Activated naive CD4-positive, alpha-beta T cell treated with anti-CD3 and anti-CD28 coated beads for 36 hours (primary cell): ENCODE measurements around the gene HSPB1. TPM values are rescaled to one million over a fixed set of nuclear protein-coding genes. Genes with fewer than 3 reads are reported as not detected.

ENCODE experiments used
- CTCF ChIA-PET: fragments of 350-600 bp; sonication (Branson Sonifier 250); formaldehyde crosslinking; loops from one replicate; lab custom pipeline; 2021; ENCODE audit warnings: antibody characterized with exemption; lab: Charles Lee
- DNase-seq: peaks from one replicate; pipeline ENCODE4 v3.0.0-alpha.2; 2020
- H3K27ac Mint-ChIP-seq: one replicate; pipeline ENCODE4 v1.8.0; 2021; ENCODE audit warnings: mild to moderate bottlenecking, mixed read lengths
- H3K27me3 Mint-ChIP-seq: one replicate; pipeline ENCODE4 v1.8.0; 2021; ENCODE audit warnings: low read depth, mixed read lengths
- H3K36me3 Mint-ChIP-seq: one replicate; pipeline ENCODE4 v1.8.0; 2021; ENCODE audit warnings: low read depth, mixed read lengths
- H3K4me1 Mint-ChIP-seq: one replicate; pipeline ENCODE4 v1.8.0; 2021; ENCODE audit warnings: low read depth, mixed read lengths
- H3K4me3 Mint-ChIP-seq: one replicate; pipeline ENCODE4 v1.8.0; 2021; ENCODE audit warnings: mild to moderate bottlenecking, moderate library complexity, mixed read lengths
- H3K9me3 Mint-ChIP-seq: one replicate; pipeline ENCODE4 v1.8.0; 2021; ENCODE audit warnings: mixed read lengths
- intact Hi-C: fragments of 100-400 bp; cut with micrococcal nuclease; formaldehyde crosslinking; loops from one replicate; pipeline ENCODE4 v1.15.1; 2023
- total RNA-seq, 2 experiments: library from RNA; stranded (reverse); gene quantifications; one replicate each; pipeline ENCODE4 v1.2.3, GENCODE V29; 2021

The HSPB1 gene
- 100 to 1,000 TPM; 106 to 115 TPM for total RNA-seq

DNA sequence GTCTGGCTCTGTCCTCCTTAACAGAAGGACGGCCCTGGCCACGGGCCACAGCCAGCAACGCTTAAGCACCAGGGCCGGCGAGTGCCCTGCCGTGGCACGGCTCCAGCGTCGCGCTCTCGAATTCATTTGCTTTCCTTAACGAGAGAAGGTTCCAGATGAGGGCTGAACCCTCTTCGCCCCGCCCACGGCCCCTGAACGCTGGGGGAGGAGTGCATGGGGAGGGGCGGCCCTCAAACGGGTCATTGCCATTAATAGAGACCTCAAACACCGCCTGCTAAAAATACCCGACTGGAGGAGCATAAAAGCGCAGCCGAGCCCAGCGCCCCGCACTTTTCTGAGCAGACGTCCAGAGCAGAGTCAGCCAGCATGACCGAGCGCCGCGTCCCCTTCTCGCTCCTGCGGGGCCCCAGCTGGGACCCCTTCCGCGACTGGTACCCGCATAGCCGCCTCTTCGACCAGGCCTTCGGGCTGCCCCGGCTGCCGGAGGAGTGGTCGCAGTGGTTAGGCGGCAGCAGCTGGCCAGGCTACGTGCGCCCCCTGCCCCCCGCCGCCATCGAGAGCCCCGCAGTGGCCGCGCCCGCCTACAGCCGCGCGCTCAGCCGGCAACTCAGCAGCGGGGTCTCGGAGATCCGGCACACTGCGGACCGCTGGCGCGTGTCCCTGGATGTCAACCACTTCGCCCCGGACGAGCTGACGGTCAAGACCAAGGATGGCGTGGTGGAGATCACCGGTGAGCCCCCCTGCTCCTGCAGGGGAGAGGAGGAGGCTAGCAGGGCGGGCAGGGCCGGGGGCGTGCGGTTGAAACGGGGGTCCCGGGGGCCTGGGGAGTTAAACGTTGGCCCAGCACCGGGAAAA lies at the start of gene HSPB1:
Gene HSPB1, plus strand, starts transcription at position 327 of the 855 bp plus-strand sequence. Its CDS starts 40 bp downstream, at position 367.
- H3K4me1 Mint-ChIP-seq: peaks cover 16% of the 10 kb centered on the region
- H3K27me3 Mint-ChIP-seq: peaks cover 6% of the 10 kb centered on the region
- H3K9me3 Mint-ChIP-seq: no peaks in the 10 kb centered on the region
- H3K4me3 Mint-ChIP-seq: peak within 1 kb of the TSS; percentile 87
- CTCF ChIA-PET: interaction anchor here (0.7 to 4.7 kb wide), 6 partner anchors 9 to 124 kb away, joined by 3 to 21 read pairs (median 4); no protein-coding TSS in a partner anchor
- peak; percentile 64 for DNase-seq
- H3K36me3 Mint-ChIP-seq: no peaks in the 10 kb centered on the region
- intact Hi-C loops: loop anchor here (1.0 kb wide), 3 partner anchors 11 to 16 kb away; no protein-coding TSS in a partner anchor
- peak within 1 kb of the TSS; percentile 86 for H3K27ac Mint-ChIP-seq

GRCh38 chr7:76254781-76255180 lies 47.7 kb upstream of the HSPB1 start:
- no peaks in the 10 kb centered on the region for H3K9me3 Mint-ChIP-seq
- CTCF ChIA-PET: interaction anchor here (1.3 kb wide), 1 partner anchor 36 kb away, joined by 3 read pairs; no protein-coding TSS in a partner anchor

DNA sequence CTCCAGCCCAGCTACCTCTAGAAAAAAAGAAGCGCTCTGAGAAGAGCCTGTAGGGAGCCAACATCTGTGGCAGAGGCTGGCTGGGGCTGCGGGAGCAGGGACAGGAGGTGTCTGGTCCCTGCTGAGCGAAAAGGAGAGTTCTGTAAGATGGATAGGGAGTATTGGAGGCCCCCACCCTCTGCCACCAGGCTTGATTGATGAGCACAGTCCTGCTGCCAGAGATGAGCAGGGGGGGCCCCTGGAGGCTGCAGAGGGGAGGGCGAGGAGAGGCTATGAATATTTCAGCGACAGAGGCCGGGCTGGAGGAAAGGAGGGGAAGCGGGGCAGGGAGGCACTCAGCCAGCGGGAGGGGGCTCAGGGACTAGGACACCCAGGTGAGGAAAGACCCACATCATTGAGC lies 44.5 kb upstream of the HSPB1 start:
- intact Hi-C loops: no loop called here
- Mint-ChIP-seq H3K36me3 (no peaks in the 10 kb centered on the region), H3K4me3 (no peak overlapping the region), H3K27me3 (peaks cover 23% of the 10 kb centered on the region), H3K27ac (no peak overlapping the region), H3K4me1 (peaks cover 2% of the 10 kb centered on the region), H3K9me3 (no peaks in the 10 kb centered on the region)
- no peak for DNase-seq
- CTCF ChIA-PET: no interaction called here

More at GRCh38 chr7:76254781-76255180, 47.7 kb upstream of the HSPB1 start:
- Mint-ChIP-seq H3K4me3 (no peak overlapping the region), H3K27ac (no peak overlapping the region), H3K4me1 (no peaks in the 10 kb centered on the region), H3K27me3 (peaks cover 15% of the 10 kb centered on the region), H3K36me3 (no peaks in the 10 kb centered on the region)
- no peak for DNase-seq
- intact Hi-C loops: no loop called here

- CTCF ChIA-PET: interaction anchor here (1.0 kb wide), 1 partner anchor 11 kb away, joined by 4 read pairs; no protein-coding TSS in a partner anchor
- Mint-ChIP-seq H3K27ac (no peak overlapping the region), H3K27me3 (peaks cover 23% of the 10 kb centered on the region), H3K9me3 (no peaks in the 10 kb centered on the region), H3K4me1 (peaks cover 2% of the 10 kb centered on the region), H3K4me3 (no peak overlapping the region), H3K36me3 (no peaks in the 10 kb centered on the region)
- intact Hi-C loops: loop anchor here (1.0 to 10.0 kb wide), 6 partner anchors 24 to 385 kb away; partner anchors contain the start of genes RHBDD2, SRRM3 and YWHAG
- no peak for DNase-seq
Observed at GRCh38 chr7:76259124-76260093, 43.1 kb upstream of the HSPB1 start.

DNA sequence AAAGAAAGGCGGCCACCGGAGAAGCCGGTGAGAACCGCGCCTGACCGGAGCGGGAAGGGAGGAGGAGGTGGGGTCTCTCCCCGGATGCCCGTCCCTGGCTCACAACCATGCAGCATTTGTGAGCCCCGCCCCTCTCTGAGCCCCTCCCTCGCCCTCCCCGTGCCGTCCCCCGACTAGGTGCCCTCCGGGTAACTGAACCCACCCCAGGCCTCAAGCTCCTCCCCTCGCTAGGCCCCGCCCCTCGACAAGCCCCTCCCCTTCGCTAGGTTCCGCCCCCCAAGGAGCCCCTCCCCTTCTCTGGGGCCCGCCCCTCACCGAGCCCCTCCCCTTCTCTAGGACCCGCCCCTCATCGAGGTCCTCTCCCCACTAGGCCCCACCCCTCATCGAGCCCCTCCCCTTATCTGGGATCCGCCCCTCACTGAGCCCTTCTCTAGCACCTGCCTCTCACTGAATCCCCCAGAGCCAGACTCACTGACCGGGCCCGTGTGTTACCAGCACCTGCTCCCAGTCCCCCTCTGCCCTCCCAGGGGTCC lies 42.2 kb upstream of the HSPB1 start:
- no peak overlapping the region for H3K4me3 Mint-ChIP-seq
- H3K27me3 Mint-ChIP-seq: peaks cover 23% of the 10 kb centered on the region
- no peaks in the 10 kb centered on the region for H3K9me3 Mint-ChIP-seq
- no peaks in the 10 kb centered on the region for H3K36me3 Mint-ChIP-seq
- CTCF ChIA-PET: interaction anchor here (1.0 to 5.2 kb wide), 2 partner anchors 10 to 82 kb away, joined by 4 to 42 read pairs; no protein-coding TSS in a partner anchor
- peaks cover 2% of the 10 kb centered on the region for H3K4me1 Mint-ChIP-seq
- H3K27ac Mint-ChIP-seq: no peak overlapping the region
- DNase-seq: peak; percentile 62
- intact Hi-C loops: loop anchor here (1.0 to 10.0 kb wide), 6 partner anchors 25 to 385 kb away; partner anchors contain the start of genes RHBDD2, SRRM3 and YWHAG

DNA sequence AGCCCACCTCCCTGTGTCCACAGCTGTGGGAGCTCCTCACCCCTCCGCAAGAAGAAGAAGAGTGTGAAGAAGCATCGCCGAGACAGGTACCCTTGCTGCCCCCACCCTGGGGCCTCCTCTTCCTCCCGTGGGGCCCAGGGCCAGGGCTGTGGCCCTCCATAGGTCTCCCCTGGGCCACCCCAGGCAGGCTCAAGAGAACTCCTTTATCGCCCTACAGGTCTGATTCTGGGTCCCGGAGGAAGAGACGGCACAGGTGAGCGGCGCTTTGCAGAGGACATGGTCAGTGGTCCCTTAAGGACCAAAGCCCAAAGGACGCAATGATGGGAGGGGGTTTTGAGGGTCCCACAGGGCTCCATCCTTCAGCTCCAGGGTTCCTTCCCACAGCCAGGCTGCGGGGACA lies 41.1 kb upstream of the HSPB1 start:
- DNase-seq: no peak
- peaks cover 2% of the 10 kb centered on the region for H3K4me1 Mint-ChIP-seq
- CTCF ChIA-PET: interaction anchor here (0.6 to 5.2 kb wide), 3 partner anchors 52 to 101 kb away, joined by 4 to 42 read pairs (median 4); no protein-coding TSS in a partner anchor
- H3K27ac Mint-ChIP-seq: no peak overlapping the region
- H3K36me3 Mint-ChIP-seq: no peaks in the 10 kb centered on the region
- H3K27me3 Mint-ChIP-seq: peaks cover 20% of the 10 kb centered on the region
- H3K9me3 Mint-ChIP-seq: no peaks in the 10 kb centered on the region
- H3K4me3 Mint-ChIP-seq: no peak overlapping the region
- intact Hi-C loops: loop anchor here (2.0 to 10.0 kb wide), 4 partner anchors 61 to 387 kb away; partner anchors contain the start of genes RHBDD2, SRRM3 and YWHAG

DNA sequence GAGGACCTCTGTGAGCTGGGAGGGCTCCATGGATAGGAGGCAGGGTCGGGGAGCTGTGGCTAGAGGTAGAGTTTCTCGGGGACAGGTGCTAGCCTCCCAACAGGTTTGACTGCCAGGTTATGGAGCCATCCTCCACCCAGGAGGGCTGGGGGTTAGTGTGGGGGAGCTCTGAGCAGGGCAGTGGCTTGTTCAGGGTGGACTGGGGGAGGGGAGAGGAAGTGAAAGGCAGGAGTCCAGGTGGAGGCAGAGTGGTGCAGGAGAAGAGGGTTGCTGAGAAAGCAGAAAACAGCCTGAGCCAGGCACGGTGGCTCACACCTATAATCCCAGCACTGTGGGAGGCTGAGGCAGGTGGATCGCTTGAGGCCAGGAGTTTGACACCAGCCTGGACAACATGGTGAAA lies 40.5 kb upstream of the HSPB1 start:
- intact Hi-C loops: loop anchor here (2.0 to 10.0 kb wide), 4 partner anchors 61 to 387 kb away; partner anchors contain the start of genes RHBDD2, SRRM3 and YWHAG
- no peak overlapping the region for H3K4me3 Mint-ChIP-seq
- peaks cover 2% of the 10 kb centered on the region for H3K4me1 Mint-ChIP-seq
- no peaks in the 10 kb centered on the region for H3K9me3 Mint-ChIP-seq
- no peaks in the 10 kb centered on the region for H3K36me3 Mint-ChIP-seq
- CTCF ChIA-PET: interaction anchor here (0.7 to 5.2 kb wide), 10 partner anchors 12 to 213 kb away, joined by 3 to 42 read pairs (median 6); partner anchors contain the start of gene MDH2
- no peak for DNase-seq
- no peak overlapping the region for H3K27ac Mint-ChIP-seq
- peaks cover 21% of the 10 kb centered on the region for H3K27me3 Mint-ChIP-seq

- no peaks in the 10 kb centered on the region for H3K9me3 Mint-ChIP-seq
- intact Hi-C loops: loop anchor here (1.0 to 10.0 kb wide), 5 partner anchors 51 to 388 kb away; partner anchors contain the start of genes RHBDD2 and YWHAG
- peaks cover 21% of the 10 kb centered on the region for H3K27me3 Mint-ChIP-seq
- no peaks in the 10 kb centered on the region for H3K36me3 Mint-ChIP-seq
- peaks cover 4% of the 10 kb centered on the region for H3K4me1 Mint-ChIP-seq
- no peak overlapping the region for H3K4me3 Mint-ChIP-seq
- CTCF ChIA-PET: interaction anchor here (0.6 to 5.2 kb wide), 19 partner anchors 11 to 398 kb away, joined by 3 to 42 read pairs (median 4); partner anchors contain the start of gene MDH2
- no peak overlapping the region for H3K27ac Mint-ChIP-seq
- peak; percentile 60 for DNase-seq
Observed at GRCh38 chr7:76262683-76263402, 39.6 kb upstream of the HSPB1 start.

GRCh38 chr7:76265299-76265698 lies 37.2 kb upstream of the HSPB1 start:
- Mint-ChIP-seq H3K27ac (no peak overlapping the region), H3K4me3 (no peak overlapping the region), H3K9me3 (no peaks in the 10 kb centered on the region), H3K36me3 (no peaks in the 10 kb centered on the region), H3K27me3 (peaks cover 24% of the 10 kb centered on the region), H3K4me1 (peaks cover 6% of the 10 kb centered on the region)
- CTCF ChIA-PET: interaction anchor here (0.6 to 5.2 kb wide), 4 partner anchors 36 to 87 kb away, joined by 3 to 42 read pairs (median 13); no protein-coding TSS in a partner anchor
- no peak for DNase-seq
- intact Hi-C loops: loop anchor here (10.0 kb wide), 1 partner anchor 390 kb away; the partner anchor contains the start of gene RHBDD2

DNA sequence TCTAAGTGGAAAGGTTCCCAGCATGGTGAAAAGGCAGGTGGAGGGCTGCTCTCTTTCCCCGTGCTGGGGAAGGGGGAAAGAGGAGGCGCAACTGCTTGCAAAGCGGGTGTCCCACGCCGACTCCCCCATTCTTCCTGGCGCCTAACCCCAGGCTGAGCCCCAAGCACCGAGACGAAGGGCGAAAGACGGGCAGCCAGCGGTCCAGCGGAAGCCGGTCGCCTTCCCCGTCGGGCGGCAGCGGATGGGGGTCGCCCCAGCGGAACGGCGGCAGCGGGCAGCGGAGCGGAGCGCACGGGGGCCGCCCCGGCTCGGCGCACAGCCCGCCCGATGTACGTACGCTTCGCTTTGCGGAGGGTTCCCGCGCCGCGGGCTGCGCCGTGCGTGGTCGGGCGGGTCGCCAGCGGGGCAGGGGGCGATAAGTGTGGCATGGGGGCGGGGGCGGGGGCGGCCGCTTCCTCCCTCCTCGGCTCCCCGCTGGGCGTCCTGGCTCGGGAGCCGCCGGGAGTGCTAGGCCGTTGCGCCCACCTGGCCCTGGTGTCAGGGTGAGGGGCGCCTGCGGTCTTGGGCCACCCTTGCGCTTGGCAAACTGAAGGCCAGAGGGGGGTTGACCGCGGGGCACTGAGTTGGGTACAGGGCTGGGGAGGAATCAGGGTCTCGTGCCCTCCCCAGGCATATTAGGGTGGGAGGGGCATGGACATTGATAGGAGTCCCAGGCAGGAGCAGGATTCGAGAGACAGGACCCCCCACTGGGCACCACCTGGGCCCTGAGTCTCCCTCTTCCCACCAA lies 35.2 kb upstream of the HSPB1 start:
- intact Hi-C loops: loop anchor here (10.0 kb wide), 1 partner anchor 392 kb away; the partner anchor contains the start of gene RHBDD2

More for the DNA sequence above, 35.2 kb upstream of the HSPB1 start:
- peak overlapping the region; percentile 32 for H3K4me3 Mint-ChIP-seq
- CTCF ChIA-PET: interaction anchor here (0.6 kb wide), 1 partner anchor 225 kb away, joined by 4 read pairs; no protein-coding TSS in a partner anchor
- H3K27me3 Mint-ChIP-seq: peaks cover 16% of the 10 kb centered on the region
- DNase-seq: no peak
- peaks cover 4% of the 10 kb centered on the region for H3K4me1 Mint-ChIP-seq
- H3K27ac Mint-ChIP-seq: no peak overlapping the region
- H3K36me3 Mint-ChIP-seq: no peaks in the 10 kb centered on the region
- no peaks in the 10 kb centered on the region for H3K9me3 Mint-ChIP-seq
